Tibial nerve (tissue), 4 donors: Measurements from ENCODE around the gene BCL6. TPM values are rescaled to one million over a fixed set of nuclear protein-coding genes. Genes with fewer than 3 reads are reported as not detected.

Experiments used
- DNase-seq, 2 donors: peaks; one replicate each; pipeline ENCODE4 v3.0.0-alpha.2; 2019; ENCODE audit warnings: low spot score in 2 of 2
- H3K27ac ChIP-seq, 4 donors: fragments of 200-600 bp; sonication (generic) in 3 of 4; one replicate each; pipeline ENCODE4 v1.5.1; 2017 to 2019; ENCODE audit warnings: mild to moderate bottlenecking in 1 of 4
- H3K27me3 ChIP-seq, 2 donors: fragments of 200-600 bp; sonication (generic) in 1 of 2; one replicate each; pipeline versions ENCODE4 v1.5.1 to v1.6.0; 2017 to 2019
- H3K36me3 ChIP-seq, 3 donors: fragments of 200-600 bp; sonication (generic); one replicate each; pipeline ENCODE4 v1.5.1; 2018 to 2019
- H3K4me1 ChIP-seq, 4 donors: fragments of 200-600 bp; sonication (generic) in 3 of 4; one replicate each; pipeline ENCODE4 v1.5.1; 2017 to 2019
- H3K4me3 ChIP-seq, 4 donors: fragments of 200-600 bp; sonication (generic) in 3 of 4; one replicate each; pipeline ENCODE4 v1.5.1; 2017 to 2019; ENCODE audit warnings: mild to moderate bottlenecking in 1 of 4, moderate library complexity in 1 of 4
- H3K9me3 ChIP-seq, 4 donors: fragments of 200-600 bp; sonication (generic) in 3 of 4; one replicate each; pipeline ENCODE4 v1.5.1; 2017 to 2019
- CTCF ChIP-seq, 5 experiments: fragments of 200-600 bp in 3 of 5; fragments of 450-650 bp in 2 of 5; sonication (generic) in 3 of 5; IDR thresholded peaks; one replicate each; pipeline ENCODE4 v1.5.1; 2016 to 2019; ENCODE audit warnings: antibody characterized with exemption in 5 of 5, mild to moderate bottlenecking in 3 of 5, moderate library complexity in 2 of 5
- EP300 ChIP-seq, 2 donors: sonication (generic); formaldehyde crosslinking; IDR thresholded peaks; one replicate each; pipeline ENCODE4 v1.6.1; 2017; ENCODE audit warnings: antibody characterized with exemption in 2 of 2, mild to moderate bottlenecking in 1 of 2
- POLR2A ChIP-seq, 2 donors: fragments of 450-650 bp; IDR thresholded peaks; one replicate each; pipeline ENCODE4 v1.6.1; 2017; ENCODE audit warnings: antibody characterized with exemption in 2 of 2, mild to moderate bottlenecking in 2 of 2, moderate library complexity in 2 of 2
- WGBS, 2 donors: methylation state at CpG; one replicate each; pipeline ENCODE4 v1.1.5; 2018; 5-methylcytosine and 5-hydroxymethylcytosine counted together
- total RNA-seq, 4 donors: library from RNA; depleted of rRNA; stranded (reverse); fragments of >200 nt; gene quantifications; one replicate each; pipeline ENCODE4 v1.1.0, GENCODE V29; 2016

The BCL6 gene
- total RNA-seq, 4 donors from 2014 or later: 272 to 500 (median 305) TPM

- H3K27me3 ChIP-seq: no peaks in the 10 kb centered on the region
- WGBS, 2 donors: 91 to 95% methylated on average over 8 of the region's 8 CpGs
- H3K27ac ChIP-seq: no peak overlapping the region
- peaks cover 21 to 100% (median 73%) of the 10 kb centered on the region in 3 donors for H3K36me3 ChIP-seq
- H3K9me3 ChIP-seq: no peaks in the 10 kb centered on the region
- H3K4me3 ChIP-seq: no peak overlapping the region
- no peak for DNase-seq
- H3K4me1 ChIP-seq: peaks cover 0 to 13% (median 0%) of the 10 kb centered on the region in 4 donors
- TF ChIP-seq EP300 (IDR thresholded peaks at IDR 0.05) (no peak), CTCF (IDR thresholded peaks at IDR 0.05) (no peak), POLR2A (IDR thresholded peaks at IDR 0.05) (no peak)
These were observed 17.0 kb downstream of the BCL6 start for GRCh38 chr3:187728248-187728647.

- H3K36me3 ChIP-seq: peaks cover 21 to 100% (median 72%) of the 10 kb centered on the region in 3 donors
These were observed 18.7 kb downstream of the BCL6 start for GRCh38 chr3:187726564-187726963.

GRCh38 chr3:187725653-187726370, 19.5 kb downstream of the BCL6 start:
- Histone ChIP-seq H3K4me3 (no peak overlapping the region), H3K36me3 (peaks cover 21 to 100% (median 65%) of the 10 kb centered on the region in 3 donors), H3K27ac (no peak overlapping the region), H3K27me3 (no peaks in the 10 kb centered on the region), H3K9me3 (no peaks in the 10 kb centered on the region), H3K4me1 (peaks cover 0 to 13% (median 0%) of the 10 kb centered on the region in 4 donors)
- 74 to 76% methylated on average over 7 of the region's 7 CpGs for WGBS, 2 donors
- peak in 1 of 2 donors; percentile 41 for TF ChIP-seq EP300 (IDR thresholded peaks at IDR 0.05)
- no peak for TF ChIP-seq POLR2A (IDR thresholded peaks at IDR 0.05)
- no peak for DNase-seq

More at GRCh38 chr3:187726564-187726963, 18.7 kb downstream of the BCL6 start:
- no peaks in the 10 kb centered on the region for H3K27me3 ChIP-seq
- H3K4me1 ChIP-seq: peaks cover 0 to 13% (median 0%) of the 10 kb centered on the region in 4 donors
- no peaks in the 10 kb centered on the region for H3K9me3 ChIP-seq
- H3K27ac ChIP-seq: peak overlapping the region in 1 of 4 donors; percentile 13
- no peak for DNase-seq
- 92 to 95% methylated on average over 12 to 13 of the region's 13 CpGs for WGBS, 2 donors
- no peak for TF ChIP-seq CTCF (IDR thresholded peaks at IDR 0.05)
- TF ChIP-seq EP300 (IDR thresholded peaks at IDR 0.05): no peak
- no peak for TF ChIP-seq POLR2A (IDR thresholded peaks at IDR 0.05)
- no peak overlapping the region for H3K4me3 ChIP-seq

- no peaks in the 10 kb centered on the region for H3K27me3 ChIP-seq
- peaks cover 21 to 100% (median 59%) of the 10 kb centered on the region in 3 donors for H3K36me3 ChIP-seq
- H3K4me1 ChIP-seq: peaks cover 0 to 13% (median 0%) of the 10 kb centered on the region in 4 donors
- TF ChIP-seq CTCF (IDR thresholded peaks at IDR 0.05) (no peak), POLR2A (IDR thresholded peaks at IDR 0.05) (no peak), EP300 (IDR thresholded peaks at IDR 0.05) (no peak)
- 86 to 96% methylated on average over 22 of the region's 22 CpGs for WGBS, 2 donors
- no peak for DNase-seq
- no peak overlapping the region for H3K4me3 ChIP-seq
- no peak overlapping the region for H3K27ac ChIP-seq
- no peaks in the 10 kb centered on the region for H3K9me3 ChIP-seq
These were observed 20.0 kb downstream of the BCL6 start for GRCh38 chr3:187725224-187725623.

- TF ChIP-seq POLR2A (IDR thresholded peaks at IDR 0.05): no peak
- no peak for TF ChIP-seq CTCF (IDR thresholded peaks at IDR 0.05)
- TF ChIP-seq EP300 (IDR thresholded peaks at IDR 0.05): no peak
- H3K9me3 ChIP-seq: no peaks in the 10 kb centered on the region
These were observed 23.1 kb downstream of the BCL6 start for GRCh38 chr3:187722206-187722612.

More at GRCh38 chr3:187722206-187722612, 23.1 kb downstream of the BCL6 start:
- 90 to 93% methylated on average over 10 of the region's 10 CpGs for WGBS, 2 donors
- Histone ChIP-seq H3K27ac (no peak overlapping the region), H3K27me3 (no peaks in the 10 kb centered on the region), H3K4me3 (no peak overlapping the region), H3K4me1 (no peaks in the 10 kb centered on the region), H3K36me3 (peaks cover 3 to 75% (median 30%) of the 10 kb centered on the region in 3 donors)
- DNase-seq: no peak
